K562 (cell line): ENCODE data around the gene CD151. TPM values are rescaled to one million over a fixed set of nuclear protein-coding genes. Genes with fewer than 3 reads are reported as not detected.

Experiments used
- ATAC-seq: fragments of 200-7000 bp; cut with Tn5 transposase; 3 replicates; pipeline ENCODE4 v1.9.1; 2020; ENCODE audit warnings: moderate library complexity
- BruUV-seq: library from RNA; stranded (reverse); fragments of 400-500 nt; replicated peaks from 2 replicates; lab custom pipeline; 2021; lab: Mats Ljungman, UMichigan
- CTCF ChIA-PET: fragments of 300-600 bp; formaldehyde crosslinking; extraction: SDS; loops from one replicate; lab custom pipeline; 2021; ENCODE audit warnings: low intra/inter-chr PET ratio; lab: Yijun Ruan, JAX
- POLR2A ChIA-PET: fragments of 300-600, 350-650 bp; sonication (Branson Sonifier 250); formaldehyde crosslinking; extraction: SDS; loops from one replicate; lab custom pipeline; 2021; ENCODE audit warnings: antibody characterized with exemption, inconsistent platforms; lab: Yijun Ruan, JAX
- DNase-seq, 4 experiments: peaks; one replicate each; pipeline versions ENCODE4 v3.0.0 to v3.0.0-alpha.2; 2011 to 2018; ENCODE audit warnings: low spot score in 3 of 4, mixed read lengths in 3 of 4; ENCODE audit errors: extremely low read depth in 1 of 4
- FAIRE-seq: peaks from 2 replicates; lab custom pipeline; 2011; peaks lifted over from hg19 to GRCh38; lab: Jason Lieb, UNC
- H2AFZ ChIP-seq: 2 replicates; pipeline ENCODE4 v1.6.0; 2011; ENCODE audit warnings: low read depth, low read length, control low read depth, inconsistent platforms
- H3K27ac ChIP-seq: fragments of 200-600 bp; 3 replicates; pipeline ENCODE4 v1.8.0; 2011; ENCODE audit warnings: low read depth, mild to moderate bottlenecking, control low read depth, inconsistent platforms, low read length, moderate library complexity, mixed read lengths; ENCODE audit errors: extremely low read depth
- H3K27me3 ChIP-seq, 2 experiments: fragments of 300-600 bp in 1 of 2; 2 replicates in 1 of 2; 3 replicates in 1 of 2; pipeline versions ENCODE4 v1.6.0 to v1.8.0; 2011; ENCODE audit warnings: inconsistent platforms in 2 of 2, low read length in 2 of 2, mild to moderate bottlenecking in 1 of 2, mixed read lengths in 1 of 2, moderate library complexity in 1 of 2; ENCODE audit not compliant: control insufficient read depth in 2 of 2, insufficient read depth in 2 of 2
- H3K36me3 ChIP-seq: fragments of 300-600 bp; 3 replicates; pipeline ENCODE4 v1.8.0; 2011; ENCODE audit warnings: mild to moderate bottlenecking, low read length, inconsistent platforms; ENCODE audit not compliant: control insufficient read depth, insufficient read depth
- H3K4me1 ChIP-seq, 2 experiments: fragments of 200-600 bp in 1 of 2; replicated peaks in 1 of 2; 2 replicates in 1 of 2; 3 replicates in 1 of 2; pipeline versions ENCODE4 v1.5.1 to v1.8.0; 2011; ENCODE audit warnings: inconsistent platforms in 2 of 2, low read length in 2 of 2, mild to moderate bottlenecking in 1 of 2, mixed read lengths in 1 of 2, moderate library complexity in 1 of 2; ENCODE audit not compliant: control insufficient read depth in 2 of 2, insufficient read depth in 2 of 2
- H3K4me2 ChIP-seq: 2 replicates; pipeline ENCODE4 v1.6.1; 2011; ENCODE audit warnings: low read length, control low read depth, inconsistent platforms, mixed read lengths; ENCODE audit not compliant: insufficient read depth
- H3K4me3 ChIP-seq: fragments of 200-600 bp; sonication (generic), shearing (Covaris generic); 2 replicates; pipeline ENCODE4 v1.5.1; 2016; ENCODE audit warnings: control low read depth, inconsistent platforms
- H3K79me2 ChIP-seq: fragments of 200-600 bp; 3 replicates; pipeline ENCODE4 v1.8.0; 2011; ENCODE audit warnings: low read length, inconsistent platforms; ENCODE audit not compliant: control insufficient read depth, insufficient read depth
- H3K9ac ChIP-seq, 2 experiments: 2 replicates each; pipeline versions ENCODE4 v1.6.0 to v1.6.1; 2011; ENCODE audit warnings: low read depth in 2 of 2, low read length in 2 of 2, control low read depth in 1 of 2, inconsistent platforms in 1 of 2, mild to moderate bottlenecking in 1 of 2, mixed read lengths in 1 of 2; ENCODE audit not compliant: insufficient read depth in 1 of 2
- H3K9me1 ChIP-seq: one replicate; pipeline ENCODE4 v1.6.0; 2011; ENCODE audit warnings: inconsistent platforms, mild to moderate bottlenecking, low read length, moderate library complexity; ENCODE audit not compliant: control insufficient read depth, insufficient read depth
- H3K9me3 ChIP-seq: replicated peaks from 2 replicates; pipeline ENCODE4 v1.5.1; 2011; ENCODE audit warnings: low read depth, low read length, inconsistent platforms; ENCODE audit not compliant: control insufficient read depth, insufficient read depth
- H4K20me1 ChIP-seq: replicated peaks from 2 replicates; pipeline ENCODE4 v1.6.1; 2011; ENCODE audit warnings: low read length, inconsistent platforms, mixed read lengths; ENCODE audit not compliant: control insufficient read depth, insufficient read depth
- CTCF ChIP-seq, 3 experiments: IDR thresholded peaks in 2 of 3; conservative IDR thresholded peaks in 1 of 3; 2 replicates each; pipeline ENCODE4 v1.5.1; 2011 to 2012; ENCODE audit warnings: low read length in 3 of 3, mild to moderate bottlenecking in 3 of 3, control low read depth in 2 of 3, improper control_type of control experiment in 1 of 3, inconsistent platforms in 1 of 3, low read depth in 1 of 3, mixed read lengths in 1 of 3, moderate library complexity in 1 of 3; ENCODE audit not compliant: insufficient read depth in 2 of 3
- E4F1 ChIP-seq: fragments of 250-450 bp; sonication (Bioruptor Pico); IDR thresholded peaks from 2 replicates; pipeline ENCODE4 v1.5.0; 2021; ENCODE audit warnings: mild to moderate bottlenecking, borderline replicate concordance
- HOMEZ ChIP-seq: fragments of 250-450 bp; sonication (Bioruptor Pico); IDR thresholded peaks from 2 replicates; pipeline ENCODE4 v1.4.0; 2020; ENCODE audit warnings: mild to moderate bottlenecking, moderate library complexity
- RB1 ChIP-seq: fragments of 450-650 bp; IDR thresholded peaks from 2 replicates; pipeline ENCODE4 v1.6.1; 2017; ENCODE audit warnings: low read depth, mild to moderate bottlenecking
- SAP30 ChIP-seq: fragments of 200-600 bp; sonication (generic); IDR thresholded peaks from 2 replicates; pipeline ENCODE4 v1.6.1; 2012; ENCODE audit warnings: borderline replicate concordance, low read depth, mild to moderate bottlenecking, moderate library complexity, low read length, control low read depth, inconsistent platforms; ENCODE audit not compliant: insufficient read depth, poor library complexity, severe bottlenecking
- TFAP4 ChIP-seq: sonication (generic); formaldehyde crosslinking; IDR thresholded peaks from 2 replicates; pipeline ENCODE4 v1.8.0; 2022; ENCODE audit warnings: missing genetic modification reagents, mild to moderate bottlenecking, moderate library complexity, borderline replicate concordance
- ZNF740 ChIP-seq, 3 experiments: fragments of 200-800 bp in 1 of 3; sonication (Bioruptor generic) in 1 of 3; sonication (generic) in 1 of 3; formaldehyde crosslinking in 1 of 3; IDR thresholded peaks; 2 replicates each; pipeline versions ENCODE4 v1.6.1 to v1.8.0; 2016 to 2022; ENCODE audit warnings: mild to moderate bottlenecking in 2 of 3, missing compliant biosample characterization in 2 of 3, missing genetic modification characterization in 2 of 3, missing genetic modification reagents in 1 of 3
- WGBS: fragments of 100-300 bp; shearing (Covaris generic); methylation state at CpG from one replicate; pipeline ENCODE4 v1.1.6; 2016; ENCODE audit warnings: low coverage, mixed read lengths; ENCODE audit not compliant: insufficient coverage; ENCODE audit errors: missing lambda C conversion rate; 5-methylcytosine and 5-hydroxymethylcytosine counted together
- in situ Hi-C: fragments of 300-500 bp; cut with MboI; formaldehyde crosslinking; loops from 4 replicates; pipeline ENCODE4 v1.15.0; 2018; ENCODE audit warnings: inconsistent platforms, mixed read lengths
- intact Hi-C: fragments of 100-400 bp; cut with micrococcal nuclease; formaldehyde crosslinking; loops from 2 replicates; pipeline ENCODE4 v1.14.2; 2022
- polyA plus RNA-seq, 8 experiments: library from polyadenylated mRNA; depleted of rRNA in 4 of 8; stranded (reverse) in 5 of 8; unstranded in 3 of 8; fragments of >200 nt; fragmentation: Nextera tagmentation in 2 of 8; fragmentation: Illumina TruSeq in 1 of 8; extraction: Ambion mirVana in 2 of 8; extraction: Trizol in 1 of 8; gene quantifications; 2 replicates each; pipeline versions ENCODE4 v1.2.1 to v1.2.3, GENCODE V29; 2011 to 2014; ENCODE audit warnings: inconsistent platforms in 1 of 8, missing spikeins in 1 of 8
- total RNA-seq, 7 experiments: library from RNA; depleted of rRNA in 6 of 7; stranded (reverse); fragments of >200 nt in 6 of 7; fragmentation: Illumina TruSeq in 2 of 7; extraction: Trizol in 2 of 7; gene quantifications; 2 replicates each; pipeline versions ENCODE4 v1.2.1 to v1.2.3, GENCODE V29; 2011 to 2021; ENCODE audit warnings: low replicate concordance in 1 of 7

CD151 gene
- total and polyA plus RNA-seq, 9 of the 15 experiments (the other 6 are each of a cell fraction or from before 2014, with no cell fraction given), result 2.3 to 187 (median 140) TPM

- ATAC-seq (peak; percentile 2), DNase-seq (peak in 2 of 4 experiments; percentile 57 to 59), FAIRE-seq (no peak)
- peaks cover 31 to 83% of the 10 kb centered on the region in 2 experiments for H3K4me1 ChIP-seq
- H3K36me3 ChIP-seq, result peaks cover 32% of the 10 kb centered on the region; the same call in 2 of the 3 replicates
- H3K9me3 ChIP-seq, result no peaks in the 10 kb centered on the region
- H3K27ac ChIP-seq, result peak overlapping the region; percentile 98
- intact Hi-C loops (loop anchor here (2.0 to 10.0 kb wide), 2 partner anchors 34 to 72 kb away; partner anchors contain the start of genes CHID1 and RPLP2), in situ Hi-C loops (no loop called here)
- BruUV-seq, result no TSS peak
- CTCF ChIA-PET, result no interaction called here
- peak overlapping the region; percentile 98 for H3K4me3 ChIP-seq
- H3K9ac ChIP-seq, result peak overlapping the region; percentile 91 to 93
- peak overlapping the region; percentile 97 for H2AFZ ChIP-seq
- H3K4me2 ChIP-seq, result peak overlapping the region; percentile 80
- POLR2A ChIA-PET, result interaction anchor here (0.7 to 5.2 kb wide), 12 partner anchors 8 to 167 kb away, joined by 3 to 36 read pairs (median 4); partner anchors contain the start of gene PNPLA2
- peaks cover 4% of the 10 kb centered on the region for H3K9me1 ChIP-seq
- under 1% methylated on average over 36 of the region's 53 CpGs for WGBS
- H4K20me1 ChIP-seq, result no peaks in the 10 kb centered on the region; the same call in 1 of the 2 replicates
- no peaks in the 10 kb centered on the region for H3K27me3 ChIP-seq
- peaks cover 53% of the 10 kb centered on the region for H3K79me2 ChIP-seq
- TF ChIP-seq TFAP4 (CRISPR knock-in tag) (peak; percentile 17; the same call in 1 of the 2 replicates), ZNF740 (CRISPR knock-in tag; IDR thresholded peaks at IDR 0.05) (0 out of 2 replicates have a peak, but pooled peaks have one; percentile 4), ZNF740 (tag; IDR thresholded peaks at IDR 0.05) (no peak), HOMEZ (no peak), SAP30 (peak; percentile 85), E4F1 (CRISPR knock-in tag) (no peak), CTCF (IDR thresholded peaks at IDR 0.05 in 2 of 3, conservative IDR thresholded peaks at IDR 0.05 in 1 of 3; ENCODE audit: insufficient read depth in 2 of 3, low read depth in 1 of 3, low read length in 3 of 3) (peak in 2 of 3 experiments; percentile 12 to 14; a peak in 2 of 6 replicates), RB1 (no peak)
Measured at GRCh38 chr11:843086-843734, 10.5 kb downstream of the CD151 start.
